ENCODE results near the gene FBXO27.
"Not testable (repeated sequence)": the region's sequence is repeated elsewhere in the genome, so short reads cannot be mapped to it uniquely, and the experiment has no call there.

The FBXO27 gene

DNA sequence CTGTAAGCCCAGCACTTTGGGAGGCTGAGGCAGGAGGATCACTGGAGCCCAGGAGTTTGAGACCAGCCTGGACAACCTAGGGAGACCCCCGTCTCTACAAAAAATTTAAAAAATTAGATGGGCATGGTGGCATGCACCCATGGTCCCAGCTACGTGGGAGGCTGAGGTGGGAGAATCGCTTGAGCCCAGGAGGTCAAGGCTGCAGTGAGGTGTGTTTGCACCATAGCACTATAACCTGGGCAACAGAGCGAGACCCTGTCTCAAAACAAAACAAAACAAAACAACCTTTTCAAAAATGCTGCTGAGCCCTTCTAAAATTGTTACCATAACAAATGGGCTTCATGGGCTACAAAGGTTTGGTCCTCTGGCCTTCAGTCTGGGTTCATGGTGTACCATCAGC is 43.7 kb downstream of the FBXO27 start:
- DNase-seq (ENCODE audit: low read depth in 2 of 2) = not testable (repeated sequence)

DNA sequence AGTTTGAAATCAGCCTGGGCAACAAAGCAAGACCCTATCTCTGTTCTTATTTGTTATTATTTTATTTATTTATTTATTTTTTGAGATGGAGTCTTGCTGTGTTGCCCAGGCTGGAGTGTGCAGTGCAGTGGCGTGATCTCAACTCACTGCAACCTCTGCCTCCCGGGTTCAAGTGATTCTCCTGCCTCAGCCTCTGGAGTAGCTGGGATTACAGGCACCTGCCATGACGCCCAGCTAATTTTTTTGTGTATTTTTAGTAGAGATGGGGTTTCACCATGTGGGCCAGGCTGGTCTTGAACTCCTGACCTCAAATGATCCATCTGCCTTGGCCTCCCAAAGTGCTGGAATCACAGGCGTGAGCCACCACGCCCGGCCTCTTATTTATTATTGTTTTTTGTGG is 44.6 kb downstream of the FBXO27 start:
- DNase-seq (ENCODE audit: low read depth in 2 of 2) = not testable (repeated sequence)

GRCh38 chr19:38985262-38985661 is 47.1 kb downstream of the FBXO27 start:
- DNase-seq (ENCODE audit: low read depth in 2 of 2) = no peak

DNA sequence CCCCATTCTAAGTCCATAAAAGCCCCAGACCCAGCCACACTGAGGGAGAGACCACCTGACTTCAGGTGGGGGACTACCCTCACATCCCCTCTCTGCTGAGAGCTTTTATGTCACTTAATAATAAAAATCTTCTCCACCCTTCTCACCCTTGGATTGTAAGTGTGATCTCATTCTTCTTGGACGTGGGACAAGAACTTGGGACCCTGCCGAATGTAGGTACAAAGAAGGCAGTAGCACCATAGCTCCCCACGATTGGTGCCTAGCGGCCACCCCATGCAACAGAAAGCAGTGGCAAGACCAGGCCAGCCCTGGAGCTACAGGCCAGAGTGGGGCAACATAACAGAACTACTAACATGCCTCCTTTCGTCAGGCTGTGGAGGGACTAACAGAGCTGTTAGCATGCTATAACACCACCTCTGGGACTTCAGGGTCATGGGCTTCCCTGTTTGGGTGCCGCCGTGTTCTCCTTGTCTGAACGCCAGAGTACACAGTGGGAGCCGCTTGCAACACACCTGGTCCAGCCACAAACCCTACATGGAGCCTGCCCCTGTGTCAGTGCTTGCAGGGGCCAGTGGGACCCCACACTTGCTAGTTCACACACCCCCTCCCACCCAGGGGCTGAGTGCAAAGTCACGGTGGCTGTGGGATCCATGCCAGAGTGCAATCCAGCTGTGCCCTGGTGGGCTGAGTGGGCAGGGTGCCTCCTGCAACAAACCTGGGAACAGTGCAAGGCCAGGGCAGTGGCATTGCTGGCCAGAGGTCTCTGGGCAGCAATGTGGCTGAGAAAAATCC is 51.6 kb downstream of the FBXO27 start:
- DNase-seq (ENCODE audit: low read depth in 2 of 2) = no peak

- DNase-seq (ENCODE audit: low read depth in 2 of 2) = no peak
These were observed 52.5 kb downstream of the FBXO27 start for GRCh38 chr19:38979812-38980211.

GRCh38 chr19:38978326-38978689 is 54.0 kb downstream of the FBXO27 start:
- no peak for DNase-seq (ENCODE audit: low read depth in 2 of 2)

- peak; percentile 41 to 67 for DNase-seq (ENCODE audit: low read depth in 2 of 2)
These were observed 54.7 kb downstream of the FBXO27 start for GRCh38 chr19:38977445-38978325.

- no peak for DNase-seq (ENCODE audit: low read depth in 2 of 2)
These were observed 56.5 kb downstream of the FBXO27 start for GRCh38 chr19:38975861-38976271.

- no peak for DNase-seq (ENCODE audit: low read depth in 2 of 2)
These were observed 57.0 kb downstream of the FBXO27 start, which contains the start of gene FBXO17 for GRCh38 chr19:38975214-38975860. Gene FBXO17, minus strand, starts transcription at chr19:38975742. Its CDS starts 25,423 bp downstream, at chr19:38950319.

GRCh38 chr19:38974624-38975213 is 57.6 kb downstream of the FBXO27 start:
- no peak for DNase-seq (ENCODE audit: low read depth in 2 of 2)
